GM21381 (cell line): ENCODE data around the gene TBC1D5.
A peak's percentile ranks its signal among the peaks of the same experiment; 100 is the strongest.
"Not testable (repeated sequence)": the region's sequence is repeated elsewhere in the genome, so short reads cannot be mapped to it uniquely, and the experiment has no call there.

Experiments
- ATAC-seq: cut with Tn5 transposase; IDR thresholded peaks from one replicate; pipeline ENCODE4 v1.9.1; 2021; ENCODE audit warnings: mild to moderate bottlenecking, moderate library complexity; ENCODE audit not compliant: unreplicated experiment

TBC1D5 gene

DNA sequence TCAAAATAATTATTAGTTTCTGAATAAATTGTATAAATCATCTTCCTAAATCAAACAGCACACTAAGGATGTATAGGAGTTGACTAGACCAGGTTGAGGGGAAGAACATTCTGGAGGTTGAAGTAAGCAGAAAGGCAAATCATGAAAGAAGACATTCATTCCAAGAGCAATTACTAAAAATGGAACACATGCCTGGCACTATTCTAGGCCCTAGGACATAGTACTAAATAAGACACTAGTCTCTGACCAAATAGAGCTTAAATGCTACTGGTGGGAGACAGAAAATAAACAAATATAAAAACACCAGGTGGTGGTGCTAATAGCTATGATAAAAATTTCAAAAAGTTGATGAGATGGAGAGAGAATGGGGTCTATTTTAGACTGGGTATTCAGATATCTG, 190.1 kb downstream of the TBC1D5 start:
- ATAC-seq: no peak

DNA sequence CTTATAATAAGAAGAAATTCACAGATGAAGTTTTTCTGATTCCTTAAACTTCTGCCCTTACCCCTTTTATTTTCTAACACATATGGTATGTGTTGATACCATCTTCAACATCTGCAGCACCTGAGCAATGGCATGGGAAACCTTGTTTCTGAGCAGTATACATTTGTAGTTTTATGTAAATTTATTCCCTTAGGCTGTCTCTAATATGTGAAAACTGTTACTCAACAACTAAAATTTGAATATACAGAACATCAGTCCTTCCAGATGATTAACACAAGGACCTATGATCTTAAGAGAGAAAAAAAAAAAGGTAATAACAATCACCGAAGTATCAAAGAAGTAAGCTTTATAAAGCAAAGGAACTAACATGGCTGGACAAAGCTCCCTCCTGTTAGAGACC, 190.5 kb downstream of the TBC1D5 start:
- no peak for ATAC-seq

DNA sequence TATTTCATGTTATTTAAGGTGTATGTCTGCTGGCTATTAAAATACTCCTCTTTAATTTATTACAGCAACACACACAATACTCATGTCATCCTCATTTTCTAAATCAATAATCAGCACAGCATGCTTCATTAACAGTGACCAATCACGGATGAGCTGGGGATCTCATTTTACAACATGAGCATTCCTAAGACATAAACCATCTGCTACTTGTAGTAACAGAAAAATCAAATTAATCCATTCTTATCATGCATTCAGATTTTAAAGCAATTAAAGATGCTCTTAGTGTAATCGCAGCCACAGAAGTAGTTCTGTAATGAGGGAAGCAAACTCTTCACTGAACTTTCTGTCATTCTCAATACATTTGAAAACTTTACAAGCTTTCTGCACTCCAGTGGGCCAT, 191.1 kb downstream of the TBC1D5 start:
- no peak for ATAC-seq

DNA sequence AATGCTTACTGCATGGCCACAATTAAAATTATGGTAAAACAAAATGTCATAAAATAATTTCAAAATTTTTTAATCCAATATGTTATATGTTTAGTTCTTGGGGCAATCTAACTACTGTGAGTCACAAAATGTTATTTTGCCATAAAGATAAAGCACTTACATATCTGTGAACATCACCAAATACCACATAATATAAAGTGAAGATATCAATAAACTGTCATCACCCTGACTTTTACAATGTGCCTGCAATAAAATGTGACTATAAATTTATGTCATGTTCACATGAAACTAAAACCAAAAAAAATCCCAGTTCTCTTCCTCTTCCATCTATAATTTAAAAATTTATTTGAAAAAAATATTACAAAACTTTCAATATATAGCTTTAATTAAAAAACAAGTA, 191.8 kb downstream of the TBC1D5 start:
- ATAC-seq: no peak

DNA sequence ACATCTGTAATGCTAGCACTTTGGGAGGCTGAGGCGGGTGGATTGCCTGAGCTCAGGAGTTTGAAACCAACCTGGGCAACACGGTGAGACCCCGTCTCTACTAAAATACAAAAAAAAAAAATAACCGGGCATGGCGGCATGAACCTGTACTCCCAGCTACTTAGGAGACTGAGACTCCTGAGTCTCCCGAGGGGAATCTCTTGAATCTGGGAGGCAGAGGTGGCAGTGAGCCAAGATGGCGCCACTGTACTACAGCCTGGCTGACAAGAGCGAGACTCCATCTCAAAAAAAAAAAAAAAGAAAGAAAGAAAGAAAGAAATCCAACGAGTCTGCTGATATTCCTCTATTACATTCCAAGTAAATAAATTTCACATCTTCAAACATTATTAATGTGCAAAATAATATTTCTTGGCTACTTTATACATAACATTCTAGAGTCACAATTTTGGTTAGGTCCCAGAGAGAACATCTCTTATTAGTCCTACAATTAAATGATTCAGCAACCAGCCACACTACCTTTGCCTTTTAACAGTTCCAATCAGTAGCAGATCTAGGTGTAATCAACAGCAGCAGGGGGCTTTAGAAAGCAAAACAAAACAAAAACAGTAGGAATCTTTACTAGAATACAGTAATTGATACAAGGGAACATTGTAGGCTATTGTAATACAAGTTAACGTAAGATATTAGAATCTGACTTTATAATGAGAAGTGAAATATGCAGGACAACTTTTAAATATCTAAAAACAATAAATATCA, 195.8 kb downstream of the TBC1D5 start:
- no peak for ATAC-seq

DNA sequence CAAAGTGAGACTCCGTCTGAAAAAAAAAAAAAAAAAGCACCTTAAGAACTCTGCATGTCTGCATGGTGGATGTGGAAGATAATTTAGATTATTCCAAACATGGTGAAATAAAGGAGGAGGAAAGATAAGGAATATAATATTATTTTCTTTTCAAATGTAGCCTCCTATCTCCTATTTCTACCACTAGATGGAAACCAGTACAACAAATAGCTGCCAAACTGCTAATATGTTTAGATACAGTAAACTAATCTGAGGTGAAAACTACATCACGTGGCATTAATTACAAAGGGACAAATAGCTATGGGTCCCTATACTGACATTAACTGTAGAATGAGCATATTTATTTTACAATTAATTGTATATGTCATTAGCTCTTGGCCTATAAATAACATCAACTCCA, 197.8 kb downstream of the TBC1D5 start:
- ATAC-seq: no peak

DNA sequence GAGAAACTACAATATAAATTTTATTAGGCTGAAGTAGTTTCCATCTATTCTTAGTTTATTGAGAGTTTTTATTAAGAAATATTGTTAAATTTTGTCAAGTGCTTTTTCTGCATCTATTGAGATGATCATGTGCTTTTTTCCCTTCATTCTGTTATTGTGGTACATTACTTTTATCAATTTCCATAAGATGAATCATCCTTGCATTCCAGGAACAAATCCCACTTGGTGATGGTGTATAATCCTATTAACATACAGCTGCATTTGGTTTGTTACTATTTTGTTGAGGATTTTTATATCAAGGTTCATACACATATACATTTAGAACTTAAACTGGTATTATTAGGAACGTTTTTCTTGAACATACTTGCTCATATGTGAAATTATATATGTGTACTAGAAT, 199.8 kb downstream of the TBC1D5 start:
- no peak for ATAC-seq

DNA sequence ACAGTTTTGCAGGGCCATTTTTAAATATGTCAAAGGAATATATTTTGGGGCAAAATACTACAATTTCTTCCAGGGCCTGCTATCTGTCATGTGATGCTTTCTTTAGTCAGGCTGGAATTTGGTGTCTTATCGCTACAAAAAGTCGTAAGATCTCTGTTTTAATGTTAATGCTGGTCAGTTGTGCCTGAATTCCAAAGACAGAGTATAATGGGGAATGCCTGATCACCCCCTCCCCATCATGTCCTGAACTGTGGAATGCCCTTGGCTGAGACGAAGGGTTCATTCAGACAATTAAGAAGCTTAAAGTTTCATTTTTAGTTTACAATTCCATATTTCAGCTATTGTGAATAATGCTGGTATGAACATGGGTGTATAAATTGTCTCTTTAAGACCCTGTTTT, 203.0 kb downstream of the TBC1D5 start:
- no peak for ATAC-seq

DNA sequence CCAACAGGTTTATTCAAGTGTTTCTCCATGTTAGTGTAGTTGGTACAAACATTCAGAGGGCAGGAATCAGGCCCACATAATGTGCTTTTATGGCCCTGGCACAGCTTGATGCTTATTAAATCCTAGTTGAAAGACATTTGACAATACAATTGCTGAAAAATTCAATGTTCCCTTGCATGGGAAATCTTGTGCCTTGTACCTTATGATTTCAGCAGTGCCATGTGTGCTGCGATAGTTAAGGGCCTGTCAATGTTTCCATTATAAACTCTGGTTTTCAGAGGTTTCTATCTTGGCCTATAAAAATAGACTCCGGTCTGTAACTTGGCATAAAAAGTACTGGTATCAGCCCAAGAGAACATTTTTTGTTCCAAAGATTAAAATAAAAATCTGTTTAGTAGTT, 207.2 kb downstream of the TBC1D5 start:
- ATAC-seq: no peak

DNA sequence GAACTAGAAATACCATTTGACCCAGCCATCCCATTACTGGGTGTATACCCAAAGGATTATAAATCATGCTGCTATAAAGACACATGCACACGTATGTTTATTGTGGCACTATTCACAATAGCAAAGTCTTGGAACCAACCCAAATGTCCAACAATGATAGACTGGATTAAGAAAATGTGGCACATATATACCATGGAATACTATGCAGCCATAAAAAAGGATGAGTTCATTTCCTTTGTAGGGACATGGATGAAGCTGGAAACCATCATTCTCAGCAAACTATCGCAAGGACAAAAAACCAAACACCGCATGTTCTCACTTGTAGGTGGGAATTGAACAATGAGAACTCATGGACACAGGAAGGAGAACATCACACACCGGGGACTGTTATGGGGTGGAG, 210.0 kb downstream of the TBC1D5 start:
- not testable (repeated sequence) for ATAC-seq

DNA sequence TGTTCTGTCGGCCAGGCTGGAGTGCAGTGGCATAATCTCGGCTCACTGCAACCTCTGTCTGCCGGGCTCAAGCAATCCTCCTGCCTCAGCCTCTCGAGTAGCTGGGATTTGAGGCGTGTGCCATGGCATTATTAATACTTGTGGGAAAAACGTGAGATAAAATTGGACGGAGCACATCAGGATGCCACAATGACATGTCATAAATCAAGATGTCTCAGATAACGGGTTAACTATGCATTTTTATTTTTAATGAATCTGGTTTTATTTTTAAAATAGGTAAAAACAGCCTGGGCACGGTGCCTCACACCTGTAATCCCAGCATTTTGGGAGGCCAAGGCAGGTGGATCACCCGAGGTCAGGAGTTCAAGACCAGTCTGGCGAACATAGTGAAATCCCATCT, 212.8 kb downstream of the TBC1D5 start:
- ATAC-seq: no peak

DNA sequence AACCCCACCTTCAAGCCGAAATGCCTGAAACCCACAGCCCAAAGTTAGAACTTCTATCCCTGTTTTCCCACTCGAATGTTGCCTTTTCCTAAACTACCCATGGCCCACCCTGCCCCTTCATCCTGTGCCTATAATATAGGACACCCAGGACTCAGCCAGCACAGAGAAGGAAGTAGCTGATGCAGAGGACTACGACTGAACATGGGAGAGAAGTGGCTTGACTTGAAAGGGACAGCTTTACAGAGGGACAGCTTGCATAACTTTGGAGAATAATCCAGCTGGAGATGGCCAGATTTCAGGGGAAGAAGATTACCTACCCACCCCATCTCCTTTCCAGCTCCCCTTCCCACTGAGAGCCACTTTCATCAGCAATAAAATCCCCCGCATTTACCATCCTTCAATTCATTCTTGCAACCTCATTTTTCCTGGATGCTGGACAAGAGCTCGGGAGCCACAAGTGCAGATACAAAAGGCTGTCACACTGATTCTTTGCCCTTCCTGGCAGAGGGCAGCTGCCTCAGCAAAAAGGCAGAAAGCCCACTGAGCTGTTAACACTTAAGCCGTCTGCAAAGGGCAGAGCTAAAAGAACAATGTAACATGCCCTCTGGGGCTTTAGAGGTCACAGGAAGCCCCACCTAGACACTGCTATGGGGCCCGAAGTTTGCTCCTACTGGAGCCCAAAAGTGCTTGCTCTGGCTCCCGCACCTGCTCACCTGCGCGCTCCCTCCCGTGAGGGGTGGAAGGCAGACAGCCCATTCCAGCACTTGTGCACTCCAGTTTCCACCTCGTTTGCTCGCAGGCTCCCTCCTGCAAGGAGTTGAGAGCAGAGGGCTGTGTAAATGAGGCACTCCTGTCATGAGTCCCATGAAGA, 224.0 kb downstream of the TBC1D5 start:
- ATAC-seq: no peak

DNA sequence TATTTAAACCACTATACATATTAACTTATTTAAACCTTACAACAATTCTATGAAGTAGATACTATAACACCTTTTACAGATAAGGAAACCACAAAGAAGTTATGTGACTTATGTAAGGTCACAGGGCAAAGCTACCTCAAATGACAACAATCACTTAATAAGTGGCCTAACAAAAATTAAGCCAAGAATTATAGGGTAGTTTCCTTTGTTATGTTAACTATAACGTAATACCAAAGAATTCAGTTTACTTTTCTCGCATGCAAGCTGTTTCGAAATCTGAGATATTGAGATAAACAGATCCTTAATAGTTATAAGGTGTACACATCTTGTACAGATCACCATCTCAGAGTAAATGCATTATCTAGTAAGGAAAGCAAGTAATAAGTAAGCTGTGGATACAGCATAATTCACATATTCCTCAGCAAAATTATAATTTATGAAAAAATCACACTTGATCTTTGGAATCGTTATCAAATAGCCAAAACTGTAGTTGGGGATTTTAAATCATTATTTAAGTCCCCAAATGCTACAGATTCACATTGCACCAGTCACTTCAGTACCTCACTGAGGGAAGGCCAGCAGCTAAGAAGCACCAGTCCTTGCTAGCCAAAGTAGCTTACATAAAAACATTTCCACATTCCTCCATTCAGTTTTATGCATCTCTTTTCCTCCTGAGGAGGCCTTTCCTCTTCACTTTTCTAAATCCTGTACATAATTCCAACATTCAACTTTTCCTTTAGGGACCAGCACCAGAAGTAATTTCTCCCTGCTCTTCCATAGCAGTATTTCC, 226.8 kb downstream of the TBC1D5 start:
- ATAC-seq: no peak

DNA sequence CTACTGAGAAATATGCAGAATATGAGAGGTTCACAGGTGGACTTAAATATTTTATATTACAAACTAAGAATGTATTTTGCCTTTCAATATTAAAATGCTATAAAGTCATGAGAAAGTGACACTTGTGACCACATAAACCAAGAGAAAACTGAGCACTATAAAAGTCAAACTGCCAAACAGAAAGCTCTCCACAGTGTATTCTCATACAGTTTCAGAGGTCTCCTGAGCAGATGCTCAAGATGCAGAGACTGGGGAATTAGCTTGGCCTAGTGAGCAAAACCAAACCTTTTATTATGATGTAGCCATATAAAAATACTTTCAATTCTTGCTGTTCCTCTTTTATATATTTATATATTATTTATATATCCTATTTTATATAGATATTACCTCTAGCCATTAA, 227.8 kb downstream of the TBC1D5 start:
- peak; percentile 65 for ATAC-seq

DNA sequence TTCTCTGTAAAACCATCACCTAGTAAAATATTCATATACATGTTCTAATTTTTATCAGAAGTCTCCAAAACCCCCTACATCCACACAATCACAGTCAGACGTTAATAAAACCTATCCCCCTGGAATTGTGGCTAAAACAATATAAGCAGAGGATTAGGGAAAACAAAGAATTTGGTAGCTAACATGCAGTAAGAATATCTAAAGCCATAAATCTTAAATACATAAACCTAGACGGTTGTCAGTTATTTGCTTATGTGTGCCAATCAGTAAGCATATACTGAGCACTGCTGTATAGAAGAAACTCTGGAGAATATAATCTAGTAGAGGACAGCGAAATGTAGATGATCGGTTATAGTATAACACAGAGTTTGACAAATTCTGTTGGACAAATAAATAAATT, 232.2 kb downstream of the TBC1D5 start:
- ATAC-seq: no peak

DNA sequence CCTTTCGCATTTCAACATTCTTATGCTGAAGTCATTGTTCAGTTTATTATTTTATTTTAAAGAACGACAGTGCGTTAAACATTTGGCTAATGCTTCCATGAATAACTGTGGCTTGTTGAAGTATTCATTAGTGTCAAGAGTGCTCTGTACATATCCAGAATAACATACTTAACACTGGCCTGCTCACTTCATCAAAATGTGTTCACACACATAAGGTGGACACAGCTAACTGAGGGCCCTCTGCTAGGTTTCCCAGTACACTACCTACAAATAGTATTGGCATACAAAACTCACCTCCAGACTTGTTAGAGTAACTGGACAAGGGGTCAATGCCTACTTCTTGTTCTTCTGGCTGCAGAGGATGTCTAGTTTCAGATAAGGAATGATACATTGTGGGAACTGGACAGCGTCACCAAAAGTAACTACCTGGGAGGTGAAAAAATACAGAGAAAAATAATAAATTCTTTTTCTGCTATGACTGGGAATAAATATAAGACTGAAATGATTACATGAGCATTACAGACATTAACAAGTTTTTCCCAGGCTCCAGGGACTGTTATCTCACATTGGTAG, 234.2 kb downstream of the TBC1D5 start:
- no peak for ATAC-seq

DNA sequence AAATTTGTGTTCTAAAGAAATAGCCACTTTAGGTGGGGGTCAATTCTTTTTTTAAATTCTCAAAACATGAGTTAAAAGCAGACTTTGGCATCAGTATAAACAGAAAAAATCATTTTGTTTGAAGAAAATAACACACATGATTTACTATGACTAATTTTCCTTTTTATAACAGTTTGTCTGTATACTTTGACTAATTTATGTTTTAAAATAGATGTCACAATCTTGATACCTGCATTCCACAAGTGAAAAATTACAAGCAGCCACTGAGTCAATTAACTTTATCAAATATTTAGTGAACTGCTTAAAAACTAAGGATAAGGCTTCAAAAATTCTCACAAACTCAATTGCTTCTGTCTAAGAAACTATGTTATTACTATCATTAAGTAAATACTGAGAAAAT, 235.0 kb downstream of the TBC1D5 start:
- no peak for ATAC-seq

DNA sequence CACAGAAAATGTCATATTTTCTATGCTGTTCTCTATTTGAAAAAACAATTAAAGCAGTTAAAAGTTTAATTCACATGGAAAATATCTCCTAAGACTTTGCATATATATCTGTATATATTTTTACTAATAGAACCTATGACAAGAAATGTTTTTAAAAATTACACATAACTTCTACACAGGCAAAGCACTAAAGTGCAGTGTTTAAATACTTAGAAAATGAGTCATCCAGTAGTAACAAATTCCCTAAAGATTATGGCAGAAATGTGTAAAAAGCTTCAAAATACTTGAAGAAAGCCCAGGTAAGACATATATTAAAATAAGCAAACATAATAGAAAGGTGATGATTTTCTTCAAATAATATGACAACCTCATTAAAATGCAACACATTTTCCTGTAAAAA, 236.6 kb downstream of the TBC1D5 start:
- ATAC-seq: no peak

DNA sequence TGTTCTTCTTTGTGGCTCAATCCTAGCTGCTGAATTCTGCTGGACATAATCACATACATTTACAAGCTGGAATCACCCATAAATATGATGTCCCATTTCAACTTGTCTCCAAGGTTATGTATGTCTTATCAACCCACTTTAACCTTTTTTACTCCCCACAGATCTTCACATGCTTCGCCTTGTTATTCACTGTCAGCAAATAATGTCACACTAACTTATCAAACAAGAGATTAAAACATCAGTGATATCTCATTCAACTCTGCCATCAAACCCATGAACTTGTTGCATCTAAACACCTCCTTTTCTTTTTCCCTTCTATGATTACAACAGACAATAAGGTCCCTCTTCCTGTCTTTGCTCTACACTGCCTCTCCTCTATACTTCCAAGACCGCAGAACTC, 240.7 kb downstream of the TBC1D5 start:
- no peak for ATAC-seq

DNA sequence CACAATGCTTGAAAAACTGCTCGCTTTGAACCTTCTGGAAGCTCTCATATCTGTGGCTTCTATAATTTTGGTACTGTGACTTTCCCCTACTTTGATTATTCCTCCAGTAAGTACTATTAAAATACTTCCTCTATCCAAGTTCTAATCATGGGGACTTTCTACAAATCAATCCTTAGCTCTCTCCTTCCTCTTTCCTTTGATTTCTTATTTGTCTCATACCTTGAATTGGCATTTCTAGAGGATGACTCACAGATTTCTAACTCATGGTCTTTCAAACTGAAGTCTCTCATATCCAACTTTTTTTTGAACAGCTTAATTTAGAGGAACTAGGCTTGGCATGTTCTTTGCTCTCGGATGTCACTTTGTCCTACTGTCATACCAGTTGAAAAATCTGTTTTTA, 241.8 kb downstream of the TBC1D5 start:
- no peak for ATAC-seq

DNA sequence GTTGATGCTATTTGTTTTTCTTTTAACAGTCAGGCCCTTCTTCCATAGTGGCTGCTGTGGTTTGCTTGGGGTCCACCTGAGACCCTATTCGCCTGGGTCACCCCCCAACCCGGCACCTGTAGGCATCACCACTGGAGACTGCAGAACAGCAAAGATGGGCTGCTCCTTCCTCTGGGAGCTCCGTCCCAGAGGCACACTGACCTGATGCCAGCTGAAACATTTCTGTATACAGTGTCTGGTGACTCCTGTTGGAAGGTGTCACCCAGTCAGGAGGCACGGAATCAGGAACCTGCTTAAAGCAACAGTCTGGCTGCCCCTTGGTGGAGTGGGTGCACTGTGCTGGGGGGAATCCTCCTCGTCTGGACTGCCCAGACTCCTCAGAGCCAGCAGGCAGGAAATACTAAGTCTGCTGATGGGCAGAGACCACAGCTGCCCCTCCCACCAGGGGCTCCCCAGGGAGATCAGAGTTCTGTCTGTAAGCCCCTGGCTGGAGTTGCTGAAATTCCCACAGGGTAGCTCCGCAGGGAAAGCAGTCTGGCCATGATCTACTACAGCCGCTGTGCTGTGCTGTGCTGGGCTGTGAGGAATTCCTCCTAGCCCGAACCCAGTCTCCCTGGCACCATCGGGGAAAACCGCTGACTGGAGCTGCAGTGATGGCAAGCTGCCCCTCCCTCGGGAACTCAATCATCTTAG, 248.2 kb downstream of the TBC1D5 start:
- ATAC-seq: no peak
